H9 (cell line): ENCODE results near the gene CARD6. TPM values are rescaled to one million over a fixed set of nuclear protein-coding genes. Genes with fewer than 3 reads are reported as not detected.
"Not testable (repeated sequence)": the region's sequence is repeated elsewhere in the genome, so short reads cannot be mapped to it uniquely, and the experiment has no call there.

Experiments
- DNase-seq: peaks from one replicate; pipeline ENCODE4 v3.0.0-alpha.2; 2017
- H2AFZ ChIP-seq: one replicate; pipeline ENCODE4 v1.6.1; 2013; ENCODE audit warnings: mild to moderate bottlenecking, low read length, control low read depth, moderate library complexity
- H2AK5ac ChIP-seq: 2 replicates; pipeline ENCODE4 v1.6.1; 2013; ENCODE audit warnings: low read length, control low read depth, mixed read lengths; ENCODE audit not compliant: insufficient read length
- H2BK120ac ChIP-seq: one replicate; pipeline ENCODE4 v1.6.1; 2013; ENCODE audit warnings: low read depth, mild to moderate bottlenecking, low read length, control low read depth, inconsistent platforms; ENCODE audit not compliant: poor library complexity, severe bottlenecking
- H2BK12ac ChIP-seq: 2 replicates; pipeline ENCODE4 v1.6.1; 2013; ENCODE audit warnings: low read length, control low read depth, mixed read lengths, low read depth; ENCODE audit not compliant: insufficient read length
- H2BK15ac ChIP-seq: 2 replicates; pipeline ENCODE4 v1.6.1; 2013; ENCODE audit warnings: low read depth, low read length, control low read depth
- H2BK20ac ChIP-seq: one replicate; pipeline ENCODE4 v1.6.1; 2013; ENCODE audit warnings: low read depth, mild to moderate bottlenecking, low read length, control low read depth, inconsistent platforms; ENCODE audit not compliant: poor library complexity, severe bottlenecking
- H2BK5ac ChIP-seq: 2 replicates; pipeline ENCODE4 v1.6.1; 2013; ENCODE audit warnings: low read length, control low read depth, mixed read lengths; ENCODE audit not compliant: insufficient read length
- H3K14ac ChIP-seq: 2 replicates; pipeline ENCODE4 v1.6.1; 2013; ENCODE audit warnings: low read length, control low read depth; ENCODE audit not compliant: insufficient read depth
- H3K18ac ChIP-seq: 2 replicates; pipeline ENCODE4 v1.6.1; 2013; ENCODE audit warnings: low read depth, mild to moderate bottlenecking, mixed read lengths, low read length, control low read depth; ENCODE audit not compliant: insufficient read length
- H3K23ac ChIP-seq: 2 replicates; pipeline ENCODE4 v1.6.1; 2013; ENCODE audit warnings: low read length, control low read depth, mixed read lengths, low read depth; ENCODE audit not compliant: insufficient read length
- H3K23me2 ChIP-seq: 2 replicates; pipeline ENCODE4 v1.6.1; 2013; ENCODE audit warnings: low read depth, mild to moderate bottlenecking, mixed read lengths, low read length, control low read depth; ENCODE audit not compliant: insufficient read length, poor library complexity, severe bottlenecking
- H3K27ac ChIP-seq: 2 replicates; pipeline ENCODE4 v1.5.1; 2013; ENCODE audit warnings: low read length, control low read depth, mixed read lengths, low read depth; ENCODE audit not compliant: insufficient read length
- H3K27me3 ChIP-seq: 2 replicates; pipeline ENCODE4 v1.6.1; 2013; ENCODE audit warnings: low read length, control low read depth, inconsistent platforms; ENCODE audit not compliant: insufficient read depth
- H3K4ac ChIP-seq: 2 replicates; pipeline ENCODE4 v1.6.1; 2013; ENCODE audit warnings: low read depth, mild to moderate bottlenecking, control low read depth, inconsistent platforms, low read length, moderate library complexity
- H3K4me1 ChIP-seq: 2 replicates; pipeline ENCODE4 v1.6.1; 2013; ENCODE audit warnings: low read length, control low read depth, inconsistent platforms; ENCODE audit not compliant: insufficient read depth
- H3K4me2 ChIP-seq: 2 replicates; pipeline ENCODE4 v1.6.1; 2013; ENCODE audit warnings: low read length, control low read depth, mixed read lengths; ENCODE audit not compliant: insufficient read length, insufficient read depth
- H3K56ac ChIP-seq: 2 replicates; pipeline ENCODE4 v1.6.1; 2013; ENCODE audit warnings: low read depth, mild to moderate bottlenecking, mixed read lengths, low read length, control low read depth; ENCODE audit not compliant: insufficient read length
- H3K79me1 ChIP-seq: 2 replicates; pipeline ENCODE4 v1.6.1; 2013; ENCODE audit warnings: low read depth, mild to moderate bottlenecking, moderate library complexity, low read length, control low read depth, inconsistent platforms; ENCODE audit not compliant: insufficient read depth, poor library complexity, severe bottlenecking
- H3K79me2 ChIP-seq: 2 replicates; pipeline ENCODE4 v1.6.1; 2013; ENCODE audit warnings: low read length, control low read depth, inconsistent platforms; ENCODE audit not compliant: insufficient read depth
- H3K9ac ChIP-seq: 2 replicates; pipeline ENCODE4 v1.6.1; 2013; ENCODE audit warnings: low read length, control low read depth, mixed read lengths; ENCODE audit not compliant: insufficient read length; ENCODE audit errors: extremely low read depth
- H3K9me3 ChIP-seq: one replicate; pipeline ENCODE4 v1.6.1; 2013; ENCODE audit warnings: low read depth, low read length, inconsistent platforms; ENCODE audit not compliant: control insufficient read depth
- H3T11ph ChIP-seq: one replicate; pipeline ENCODE4 v1.6.1; 2013; ENCODE audit warnings: mild to moderate bottlenecking, low read length, control low read depth, inconsistent platforms
- H4K20me1 ChIP-seq: one replicate; pipeline ENCODE4 v1.6.1; 2013; ENCODE audit not compliant: control insufficient read depth, insufficient read length, insufficient read depth
- H4K5ac ChIP-seq: 2 replicates; pipeline ENCODE4 v1.6.1; 2013; ENCODE audit warnings: low read depth, mild to moderate bottlenecking, mixed read lengths, low read length, control low read depth; ENCODE audit not compliant: insufficient read length
- H4K8ac ChIP-seq: replicated peaks from 2 replicates; pipeline ENCODE4 v1.6.1; 2013; ENCODE audit warnings: low read length, control low read depth, mixed read lengths, low read depth; ENCODE audit not compliant: insufficient read length
- H4K91ac ChIP-seq: 2 replicates; pipeline ENCODE4 v1.6.1; 2013; ENCODE audit warnings: low read depth, mild to moderate bottlenecking, moderate library complexity, mixed read lengths, low read length, control low read depth; ENCODE audit not compliant: insufficient read length
- H3K27ac Mint-ChIP-seq, 3 experiments: 2 replicates in 2 of 3; 3 replicates in 1 of 3; pipeline ENCODE4 v1.8.0; 2020 to 2021; ENCODE audit warnings: mixed read lengths in 3 of 3, mild to moderate bottlenecking in 1 of 3, moderate library complexity in 1 of 3
- H3K27me3 Mint-ChIP-seq: 2 replicates; pipeline ENCODE4 v1.8.0; 2021; ENCODE audit warnings: low read depth, mild to moderate bottlenecking, moderate library complexity, mixed read lengths
- H3K36me3 Mint-ChIP-seq, 3 experiments: 2 replicates in 2 of 3; 3 replicates in 1 of 3; pipeline ENCODE4 v1.8.0; 2020 to 2021; ENCODE audit warnings: low read depth in 3 of 3, mixed read lengths in 3 of 3; ENCODE audit not compliant: insufficient read depth in 1 of 3
- H3K4me1 Mint-ChIP-seq, 2 experiments: 2 replicates each; pipeline ENCODE4 v1.8.0; 2020; ENCODE audit warnings: mixed read lengths in 2 of 2
- H3K4me3 Mint-ChIP-seq, 2 experiments: 2 replicates in 1 of 2; 3 replicates in 1 of 2; pipeline ENCODE4 v1.8.0; 2020 to 2021; ENCODE audit warnings: mild to moderate bottlenecking in 2 of 2, mixed read lengths in 2 of 2, moderate library complexity in 1 of 2
- H3K9me3 Mint-ChIP-seq, 2 experiments: 2 replicates in 1 of 2; 3 replicates in 1 of 2; pipeline ENCODE4 v1.8.0; 2020; ENCODE audit warnings: mild to moderate bottlenecking in 2 of 2, mixed read lengths in 2 of 2, moderate library complexity in 1 of 2
- CTCF ChIP-seq: fragments of 200-600 bp; sonication (generic); conservative IDR thresholded peaks from 3 replicates; pipeline ENCODE4 v1.8.0; 2021; ENCODE audit warnings: antibody characterized with exemption, mild to moderate bottlenecking
- WGBS: extraction: QIAGEN DNeasy Blood & Tissue Kit; methylation state at CpG from one replicate; pipeline ENCODE4 v1.1.7; 2013; ENCODE audit warnings: missing lambda C conversion rate, low lambda C conversion rate, mixed read lengths; ENCODE audit not compliant: insufficient read length; ENCODE audit errors: extremely low coverage; 5-methylcytosine and 5-hydroxymethylcytosine counted together
- total RNA-seq: library from RNA; stranded (reverse); gene quantifications from 2 replicates; pipeline ENCODE4 v1.2.1, GENCODE V29; 2021

CARD6 gene
- total RNA-seq, 1 experiment from 2014 or later, result 0.35 TPM

GRCh38 chr5:40871177-40871576 lies 30.0 kb downstream of the CARD6 start:
- no peak overlapping the region for H3K27ac Mint-ChIP-seq

DNA sequence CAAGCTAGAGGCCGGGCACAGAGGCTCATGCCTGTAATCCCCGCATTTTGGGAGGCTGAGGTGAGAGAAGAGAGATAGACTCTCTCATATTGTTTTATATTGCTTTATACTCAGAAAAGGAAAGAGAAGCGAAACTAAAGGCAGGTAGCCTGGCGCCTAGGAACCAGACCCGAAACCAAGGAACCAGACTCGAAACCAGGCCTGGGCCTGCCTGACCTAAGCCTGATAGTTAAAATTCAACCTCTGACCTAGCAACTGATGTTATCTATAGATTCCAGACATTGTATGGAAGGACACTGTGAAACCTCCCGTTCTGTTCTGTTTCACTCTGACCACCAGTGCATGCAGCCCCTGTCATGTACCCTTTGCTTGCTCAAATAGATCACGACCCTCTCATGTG lies 31.1 kb downstream of the CARD6 start:
- H3K27me3 ChIP-seq, H3T11ph ChIP-seq, H3K27ac Mint-ChIP-seq, H3K4ac ChIP-seq, H2BK15ac ChIP-seq, H2BK20ac ChIP-seq, H2AFZ ChIP-seq, H3K79me1 ChIP-seq, H3K9me3 ChIP-seq, H3K23ac ChIP-seq, H3K14ac ChIP-seq, H3K18ac ChIP-seq, H3K4me2 ChIP-seq, H3K4me1 ChIP-seq, H3K79me2 ChIP-seq, H4K8ac ChIP-seq, H4K5ac ChIP-seq, H2BK120ac ChIP-seq, H3K27ac ChIP-seq, H3K23me2 ChIP-seq, H2BK5ac ChIP-seq, H2BK12ac ChIP-seq, H4K20me1 ChIP-seq, H3K27me3 Mint-ChIP-seq, H3K9ac ChIP-seq, DNase-seq, H2AK5ac ChIP-seq, H3K56ac ChIP-seq, H4K91ac ChIP-seq, H3K4me3 Mint-ChIP-seq: not testable (repeated sequence)
- no CpG with 5 or more reads among the region's 8 CpGs for WGBS
- Mint-ChIP-seq H3K9me3 (peaks cover 9 to 10% of the 10 kb centered on the region in 2 experiments), H3K36me3 (peaks cover 0 to 15% (median 3%) of the 10 kb centered on the region in 3 experiments; a peak in 3 of 7 replicates), H3K4me1 (peaks cover 11% of the 10 kb centered on the region in 2 experiments)

More at GRCh38 chr5:40871177-40871576, 30.0 kb downstream of the CARD6 start:
- no peaks in the 10 kb centered on the region for H3K9me3 ChIP-seq
- H3K79me1 ChIP-seq, result no peaks in the 10 kb centered on the region
- H2BK12ac ChIP-seq, result no peak overlapping the region
- no peak overlapping the region for H3K23ac ChIP-seq
- no peak overlapping the region for H2BK120ac ChIP-seq
- H3K4me1 Mint-ChIP-seq, result peaks cover 11 to 14% of the 10 kb centered on the region in 2 experiments
- no peak overlapping the region for H3K27ac ChIP-seq
- no peak overlapping the region for H3T11ph ChIP-seq
- H2BK5ac ChIP-seq, result no peak overlapping the region
- H4K91ac ChIP-seq, result no peak overlapping the region
- no peak overlapping the region for H2AFZ ChIP-seq
- H4K20me1 ChIP-seq, result no peaks in the 10 kb centered on the region
- H2BK20ac ChIP-seq, result no peak overlapping the region
- no peak for DNase-seq
- no peak overlapping the region for H2BK15ac ChIP-seq
- no CpG with 5 or more reads among the region's 4 CpGs for WGBS
- no peak for TF ChIP-seq CTCF
- H3K4me1 ChIP-seq, result peaks cover 3% of the 10 kb centered on the region; the same call in 1 of the 2 replicates
- H4K5ac ChIP-seq, result no peak overlapping the region
- H3K27me3 Mint-ChIP-seq, result no peaks in the 10 kb centered on the region
- no peak overlapping the region for H3K4ac ChIP-seq
- no peak overlapping the region for H3K4me3 Mint-ChIP-seq
- H3K56ac ChIP-seq, result no peak overlapping the region
- H3K9ac ChIP-seq, result no peak overlapping the region
- H3K23me2 ChIP-seq, result no peaks in the 10 kb centered on the region
- no peaks in the 10 kb centered on the region for H3K27me3 ChIP-seq
- H3K79me2 ChIP-seq, result no peaks in the 10 kb centered on the region
- H2AK5ac ChIP-seq, result no peak overlapping the region
- no peak overlapping the region for H3K4me2 ChIP-seq
- H3K18ac ChIP-seq, result no peak overlapping the region
- no peak overlapping the region for H3K14ac ChIP-seq
- H3K36me3 Mint-ChIP-seq, result peaks cover 0 to 9% (median 3%) of the 10 kb centered on the region in 3 experiments; a peak in 3 of 7 replicates
- no peak overlapping the region for H4K8ac ChIP-seq
- peaks cover 4 to 7% of the 10 kb centered on the region in 2 experiments; a peak in 3 of 5 replicates for H3K9me3 Mint-ChIP-seq
